ENCODE results near the gene HSPG2. TPM values are rescaled to one million over a fixed set of nuclear protein-coding genes. Genes with fewer than 3 reads are reported as not detected.

Gene HSPG2
- total RNA-seq, 1 donor from 2014 or later: 1,732 TPM

- no peak overlapping the region for H3K27ac Mint-ChIP-seq (ENCODE audit: unreplicated experiment)
Observed at GRCh38 chr1:21775985-21776562, 161.0 kb downstream of the HSPG2 start.

GRCh38 chr1:21775550-21775914 lies 161.6 kb downstream of the HSPG2 start:
- no peak for DNase-seq (ENCODE audit: low spot score)
- Mint-ChIP-seq H3K4me1 (ENCODE audit: unreplicated experiment) (peaks cover 13% of the 10 kb centered on the region), H3K27ac (ENCODE audit: unreplicated experiment) (no peak overlapping the region), H3K27me3 (ENCODE audit: unreplicated experiment) (no peaks in the 10 kb centered on the region), H3K9me3 (ENCODE audit: unreplicated experiment) (no peaks in the 10 kb centered on the region), H3K36me3 (ENCODE audit: low read depth, unreplicated experiment) (no peaks in the 10 kb centered on the region), H3K4me3 (ENCODE audit: unreplicated experiment) (no peak overlapping the region)
- no peak for TF ChIP-seq CTCF (IDR thresholded peaks at IDR 0.05; ENCODE audit: unreplicated experiment)

More at GRCh38 chr1:21775985-21776562, 161.0 kb downstream of the HSPG2 start:
- TF ChIP-seq CTCF (IDR thresholded peaks at IDR 0.05; ENCODE audit: unreplicated experiment): no peak
- H3K36me3 Mint-ChIP-seq (ENCODE audit: low read depth, unreplicated experiment): no peaks in the 10 kb centered on the region
- peaks cover 13% of the 10 kb centered on the region for H3K4me1 Mint-ChIP-seq (ENCODE audit: unreplicated experiment)
- H3K9me3 Mint-ChIP-seq (ENCODE audit: unreplicated experiment): no peaks in the 10 kb centered on the region
- DNase-seq (ENCODE audit: low spot score): no peak
- no peak overlapping the region for H3K4me3 Mint-ChIP-seq (ENCODE audit: unreplicated experiment)
- no peaks in the 10 kb centered on the region for H3K27me3 Mint-ChIP-seq (ENCODE audit: unreplicated experiment)

GRCh38 chr1:21774835-21775549 lies 162.1 kb downstream of the HSPG2 start:
- Mint-ChIP-seq H3K4me1 (ENCODE audit: unreplicated experiment) (peaks cover 7% of the 10 kb centered on the region), H3K27me3 (ENCODE audit: unreplicated experiment) (no peaks in the 10 kb centered on the region), H3K4me3 (ENCODE audit: unreplicated experiment) (no peak overlapping the region), H3K36me3 (ENCODE audit: low read depth, unreplicated experiment) (no peaks in the 10 kb centered on the region), H3K27ac (ENCODE audit: unreplicated experiment) (no peak overlapping the region), H3K9me3 (ENCODE audit: unreplicated experiment) (no peaks in the 10 kb centered on the region)
- DNase-seq (ENCODE audit: low spot score): no peak
- no peak for TF ChIP-seq CTCF (IDR thresholded peaks at IDR 0.05; ENCODE audit: unreplicated experiment)

- no peak for TF ChIP-seq CTCF (IDR thresholded peaks at IDR 0.05; ENCODE audit: unreplicated experiment)
- Mint-ChIP-seq H3K4me3 (ENCODE audit: unreplicated experiment) (no peak overlapping the region), H3K9me3 (ENCODE audit: unreplicated experiment) (no peaks in the 10 kb centered on the region), H3K27ac (ENCODE audit: unreplicated experiment) (no peak overlapping the region), H3K4me1 (ENCODE audit: unreplicated experiment) (peaks cover 2% of the 10 kb centered on the region), H3K27me3 (ENCODE audit: unreplicated experiment) (no peaks in the 10 kb centered on the region), H3K36me3 (ENCODE audit: low read depth, unreplicated experiment) (no peaks in the 10 kb centered on the region)
- DNase-seq (ENCODE audit: low spot score): no peak
Observed at GRCh38 chr1:21773585-21773984, 163.5 kb downstream of the HSPG2 start.

Other genes with a start within 250 kb of the HSPG2 start
- gene USP48, start 154.2 kb downstream of the HSPG2 start, total RNA-seq (ENCODE audit: unreplicated experiment): 57.9 TPM
- gene LDLRAD2, start 125.0 kb downstream of the HSPG2 start, total RNA-seq (ENCODE audit: unreplicated experiment): 1.3 TPM
- gene CELA3B, start 39.7 kb upstream of the HSPG2 start, total RNA-seq (ENCODE audit: unreplicated experiment): not detected
- not detected for gene CELA3A, start 64.3 kb upstream of the HSPG2 start, total RNA-seq (ENCODE audit: unreplicated experiment)
- gene CDC42, start 115.4 kb upstream of the HSPG2 start, total RNA-seq (ENCODE audit: unreplicated experiment): 370 TPM
- gene WNT4, start 205.8 kb upstream of the HSPG2 start, total RNA-seq (ENCODE audit: unreplicated experiment): 0.77 TPM